ENCODE measurements around the gene MTMR11. TPM values are rescaled to one million over a fixed set of nuclear protein-coding genes. Genes with fewer than 3 reads are reported as not detected.
A peak's percentile ranks its signal among the peaks of the same experiment; 100 is the strongest.

MTMR11 gene
- total and polyA plus RNA-seq, 4 donors = 6.9 to 11.2 (median 8.9) TPM

GRCh38 chr1:149916193-149916897 is 20.3 kb downstream of the MTMR11 start:
- H3K9ac ChIP-seq (ENCODE audit: insufficient read depth in 1 of 2, low read length in 2 of 2) = peak overlapping the region in 1 of 2 donors; percentile 30
- peaks cover 0 to 19% (median 0%) of the 10 kb centered on the region in 5 donors for H3K4me1 ChIP-seq (ENCODE audit: control insufficient read depth in 5 of 5, insufficient read depth in 5 of 5, low read length in 5 of 5)
- no peak overlapping the region for H3K4me3 ChIP-seq
- DNase-seq (no peak), ATAC-seq (ENCODE audit: insufficient read depth, low FRiP score) (no peak)
- 11 to 27% methylated on average over 9 of the region's 9 CpGs for WGBS, 2 donors
- no peaks in the 10 kb centered on the region for H3K36me3 ChIP-seq (ENCODE audit: control insufficient read depth in 4 of 4, insufficient read depth in 4 of 4, low read length in 4 of 4)
- no peak for TF ChIP-seq CTCF (IDR thresholded peaks at IDR 0.05; ENCODE audit: control extremely low read depth, extremely low read depth)
- H3K27ac ChIP-seq (ENCODE audit: low read depth in 1 of 2, low read length in 1 of 2) = no peak overlapping the region
- H3K27me3 ChIP-seq (ENCODE audit: control insufficient read depth in 3 of 3, insufficient read depth in 3 of 3, low read length in 2 of 3) = peaks cover 0 to 4% (median 0%) of the 10 kb centered on the region in 3 donors
- no peaks in the 10 kb centered on the region for H3K9me3 ChIP-seq (ENCODE audit: control insufficient read depth in 4 of 4, insufficient read depth in 3 of 4, low read length in 3 of 4)

GRCh38 chr1:149915429-149916192 is 21.1 kb downstream of the MTMR11 start:
- ATAC-seq (ENCODE audit: insufficient read depth, low FRiP score) (no peak), DNase-seq (no peak)
- WGBS, 2 donors = 70 to 85% methylated on average over 11 of the region's 11 CpGs

GRCh38 chr1:149914545-149914944 is 22.1 kb downstream of the MTMR11 start:
- no peak for ATAC-seq (ENCODE audit: insufficient read depth, low FRiP score)

More at GRCh38 chr1:149915429-149916192, 21.1 kb downstream of the MTMR11 start:
- no peaks in the 10 kb centered on the region for H3K36me3 ChIP-seq (ENCODE audit: control insufficient read depth in 4 of 4, insufficient read depth in 4 of 4, low read length in 4 of 4)
- peaks cover 0 to 19% (median 0%) of the 10 kb centered on the region in 5 donors for H3K4me1 ChIP-seq (ENCODE audit: control insufficient read depth in 5 of 5, insufficient read depth in 5 of 5, low read length in 5 of 5)
- H3K27me3 ChIP-seq (ENCODE audit: control insufficient read depth in 3 of 3, insufficient read depth in 3 of 3, low read length in 2 of 3) = peaks cover 0 to 4% (median 0%) of the 10 kb centered on the region in 3 donors
- H3K9me3 ChIP-seq (ENCODE audit: control insufficient read depth in 4 of 4, insufficient read depth in 3 of 4, low read length in 3 of 4) = no peaks in the 10 kb centered on the region
- H3K27ac ChIP-seq (ENCODE audit: low read depth in 1 of 2, low read length in 1 of 2) = no peak overlapping the region
- TF ChIP-seq CTCF (IDR thresholded peaks at IDR 0.05; ENCODE audit: control extremely low read depth, extremely low read depth) = no peak
- peak overlapping the region in 1 of 2 donors; percentile 7 for H3K9ac ChIP-seq (ENCODE audit: insufficient read depth in 1 of 2, low read length in 2 of 2)
- no peak overlapping the region for H3K4me3 ChIP-seq

More at GRCh38 chr1:149914545-149914944, 22.1 kb downstream of the MTMR11 start:
- Histone ChIP-seq H3K9ac (ENCODE audit: insufficient read depth in 1 of 2, low read length in 2 of 2) (no peak overlapping the region), H3K36me3 (ENCODE audit: control insufficient read depth in 4 of 4, insufficient read depth in 4 of 4, low read length in 4 of 4) (no peaks in the 10 kb centered on the region), H3K4me1 (ENCODE audit: control insufficient read depth in 5 of 5, insufficient read depth in 5 of 5, low read length in 5 of 5) (peaks cover 0 to 19% (median 0%) of the 10 kb centered on the region in 5 donors), H3K27ac (ENCODE audit: low read depth in 1 of 2, low read length in 1 of 2) (no peak overlapping the region), H3K27me3 (ENCODE audit: control insufficient read depth in 3 of 3, insufficient read depth in 3 of 3, low read length in 2 of 3) (peaks cover 0 to 4% (median 0%) of the 10 kb centered on the region in 3 donors), H3K9me3 (ENCODE audit: control insufficient read depth in 4 of 4, insufficient read depth in 3 of 4, low read length in 3 of 4) (no peaks in the 10 kb centered on the region), H3K4me3 (no peak overlapping the region)
- TF ChIP-seq CTCF (IDR thresholded peaks at IDR 0.05; ENCODE audit: control extremely low read depth, extremely low read depth) = no peak
- 82 to 88% methylated on average over 1 of the region's 1 CpG for WGBS, 2 donors
- no peak for DNase-seq
